ENCODE results near the gene PRR14L.

DNA sequence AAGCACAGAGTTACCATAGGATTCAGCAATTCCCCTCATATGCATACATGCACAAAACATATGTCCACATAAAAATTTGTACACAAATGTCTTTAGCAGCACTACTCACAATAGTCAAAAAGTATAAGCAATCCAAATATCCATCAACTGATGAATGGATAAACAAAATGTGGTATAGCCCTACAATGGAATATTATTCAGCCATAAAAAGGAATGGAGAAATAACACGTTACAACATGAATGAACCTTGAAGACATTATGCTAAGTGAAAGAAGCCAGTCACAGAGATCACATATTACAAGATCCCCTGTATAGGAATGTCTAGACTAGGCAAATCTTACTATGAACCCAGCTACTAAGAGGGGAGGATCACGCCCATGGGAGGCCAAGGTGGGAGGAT is 7.2 kb downstream of the PRR14L start:
- TF ChIP-seq, protein P1, sequence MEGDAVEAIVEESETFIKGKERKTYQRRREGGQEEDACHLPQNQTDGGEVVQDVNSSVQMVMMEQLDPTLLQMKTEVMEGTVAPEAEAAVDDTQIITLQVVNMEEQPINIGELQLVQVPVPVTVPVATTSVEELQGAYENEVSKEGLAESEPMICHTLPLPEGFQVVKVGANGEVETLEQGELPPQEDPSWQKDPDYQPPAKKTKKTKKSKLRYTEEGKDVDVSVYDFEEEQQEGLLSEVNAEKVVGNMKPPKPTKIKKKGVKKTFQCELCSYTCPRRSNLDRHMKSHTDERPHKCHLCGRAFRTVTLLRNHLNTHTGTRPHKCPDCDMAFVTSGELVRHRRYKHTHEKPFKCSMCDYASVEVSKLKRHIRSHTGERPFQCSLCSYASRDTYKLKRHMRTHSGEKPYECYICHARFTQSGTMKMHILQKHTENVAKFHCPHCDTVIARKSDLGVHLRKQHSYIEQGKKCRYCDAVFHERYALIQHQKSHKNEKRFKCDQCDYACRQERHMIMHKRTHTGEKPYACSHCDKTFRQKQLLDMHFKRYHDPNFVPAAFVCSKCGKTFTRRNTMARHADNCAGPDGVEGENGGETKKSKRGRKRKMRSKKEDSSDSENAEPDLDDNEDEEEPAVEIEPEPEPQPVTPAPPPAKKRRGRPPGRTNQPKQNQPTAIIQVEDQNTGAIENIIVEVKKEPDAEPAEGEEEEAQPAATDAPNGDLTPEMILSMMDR (IDR thresholded peaks at IDR 0.05), result no peak
- TF ChIP-seq EP300 (IDR thresholded peaks at IDR 0.05), result no peak
- no peak for TF ChIP-seq POLR2A (IDR thresholded peaks at IDR 0.05)
